Karpas-422 (cell line): ENCODE results near the gene SFTA2. TPM values are rescaled to one million over a fixed set of nuclear protein-coding genes. Genes with fewer than 3 reads are reported as not detected.
"Not testable (repeated sequence)": the region's sequence is repeated elsewhere in the genome, so short reads cannot be mapped to it uniquely, and the experiment has no call there.

Experiments used
- DNase-seq: peaks from one replicate; pipeline ENCODE4 v3.0.0-alpha.2; 2015
- H2AFZ ChIP-seq: fragments of 200-600 bp; sonication (generic); 2 replicates; pipeline ENCODE4 v1.6.1; 2014; ENCODE audit warnings: antibody characterized with exemption, low read length, mixed read lengths
- H3K27ac ChIP-seq: fragments of 200-600 bp; sonication (generic); 2 replicates; pipeline ENCODE4 v1.5.1; 2014; ENCODE audit warnings: mild to moderate bottlenecking, low read length, moderate library complexity
- H3K27me3 ChIP-seq: fragments of 200-600 bp; sonication (generic); 2 replicates; pipeline ENCODE4 v1.6.1; 2014; ENCODE audit warnings: low read length, mixed read lengths
- H3K36me3 ChIP-seq: fragments of 200-600 bp; sonication (generic); 2 replicates; pipeline ENCODE4 v1.6.1; 2014; ENCODE audit warnings: low read length, mixed read lengths; ENCODE audit not compliant: insufficient read depth
- H3K4me1 ChIP-seq: fragments of 200-600 bp; sonication (generic); 2 replicates; pipeline ENCODE4 v1.6.1; 2014; ENCODE audit warnings: mild to moderate bottlenecking, low read length, mixed read lengths
- H3K4me2 ChIP-seq: fragments of 200-600 bp; sonication (generic); 2 replicates; pipeline ENCODE4 v1.6.1; 2014; ENCODE audit warnings: low read length, low read depth, mild to moderate bottlenecking; ENCODE audit not compliant: poor library complexity, severe bottlenecking
- H3K4me3 ChIP-seq: fragments of 200-600 bp; sonication (generic); 2 replicates; pipeline ENCODE4 v1.5.1; 2014; ENCODE audit warnings: mild to moderate bottlenecking, antibody characterized with exemption, low read length, mixed read lengths
- H3K79me2 ChIP-seq: fragments of 200-600 bp; sonication (generic); 2 replicates; pipeline ENCODE4 v1.6.1; 2014; ENCODE audit warnings: mild to moderate bottlenecking, low read length, mixed read lengths
- H3K9ac ChIP-seq: fragments of 200-600 bp; sonication (generic); 2 replicates; pipeline ENCODE4 v1.6.0; 2014; ENCODE audit warnings: low read length
- H3K9me2 ChIP-seq: fragments of 200-600 bp; sonication (generic), shearing (Covaris generic); replicated peaks from 2 replicates; pipeline ENCODE4 v1.6.0; 2014; ENCODE audit warnings: mild to moderate bottlenecking, low read length, moderate library complexity; ENCODE audit not compliant: insufficient read depth
- H3K9me3 ChIP-seq: fragments of 300-700, 200-600 bp; sonication (generic); 2 replicates; pipeline ENCODE4 v1.6.1; 2014; ENCODE audit warnings: low read length, mixed read lengths
- H4K20me1 ChIP-seq: fragments of 200-600 bp; sonication (generic); 2 replicates; pipeline ENCODE4 v1.6.1; 2014; ENCODE audit warnings: mild to moderate bottlenecking, antibody characterized with exemption, low read length, low read depth; ENCODE audit not compliant: insufficient read depth
- total RNA-seq: library from RNA; depleted of rRNA; stranded (reverse); fragments of >200 nt; shearing (Covaris generic); gene quantifications from 2 replicates; pipeline ENCODE4 v1.2.3, GENCODE V29; 2014; ENCODE audit warnings: low replicate concordance

The SFTA2 gene
- total RNA-seq, 1 experiment from 2014 or later = not detected

DNA sequence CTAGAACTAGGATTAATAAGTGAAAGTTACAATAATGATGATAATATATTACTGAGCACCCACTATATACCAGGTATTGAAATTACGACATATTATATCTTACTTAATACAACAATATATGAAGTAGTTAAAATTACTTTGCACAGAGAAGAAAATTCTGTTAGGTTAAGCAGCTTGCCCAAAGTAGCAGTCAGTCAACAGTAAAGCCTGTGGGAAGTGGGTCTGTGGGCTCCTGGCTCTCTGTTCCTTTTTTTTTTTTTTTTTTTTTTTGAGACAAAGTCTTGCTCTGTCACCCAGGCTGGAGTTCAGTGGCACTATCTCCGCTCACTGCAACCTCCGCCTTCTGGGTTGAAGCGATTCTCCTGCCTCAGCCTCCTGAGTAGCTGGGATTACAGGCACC, 28.7 kb downstream of the SFTA2 start:
- Histone ChIP-seq H3K36me3 (no peaks in the 10 kb centered on the region), H3K9me3 (no peaks in the 10 kb centered on the region), H3K9ac (no peak overlapping the region), H3K27me3 (no peaks in the 10 kb centered on the region), H3K79me2 (peaks cover 2% of the 10 kb centered on the region), H3K4me2 (no peak overlapping the region), H3K4me3 (no peak overlapping the region), H3K4me1 (no peaks in the 10 kb centered on the region), H3K9me2 (no peaks in the 10 kb centered on the region), H4K20me1 (no peaks in the 10 kb centered on the region), H3K27ac (no peak overlapping the region), H2AFZ (no peak overlapping the region)
- no peak for DNase-seq

DNA sequence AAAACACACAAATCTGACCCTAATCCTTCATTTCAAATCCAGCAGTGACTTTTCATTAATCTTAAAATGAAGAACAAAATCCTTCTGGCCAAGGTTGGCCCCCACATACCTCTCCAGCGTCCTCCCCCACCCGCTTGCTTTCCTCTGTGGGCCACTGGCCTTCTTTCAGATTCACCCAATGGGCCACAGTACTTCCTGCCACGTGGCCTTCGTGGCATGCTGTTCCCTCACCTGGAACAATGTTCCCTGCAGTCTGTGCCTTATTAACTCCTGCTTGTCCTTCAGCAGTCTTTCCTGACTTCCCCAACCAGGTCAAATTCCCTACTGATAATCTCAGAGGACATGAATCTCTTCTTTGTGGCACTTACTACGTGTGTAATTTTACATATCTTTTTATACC, 29.3 kb downstream of the SFTA2 start:
- Histone ChIP-seq H2AFZ (no peak overlapping the region), H3K79me2 (no peaks in the 10 kb centered on the region), H3K27me3 (no peaks in the 10 kb centered on the region), H3K9me3 (no peaks in the 10 kb centered on the region), H3K4me2 (no peak overlapping the region), H3K9ac (no peak overlapping the region), H3K4me1 (no peaks in the 10 kb centered on the region), H3K27ac (no peak overlapping the region), H3K9me2 (no peaks in the 10 kb centered on the region), H4K20me1 (no peaks in the 10 kb centered on the region), H3K36me3 (no peaks in the 10 kb centered on the region), H3K4me3 (no peak overlapping the region)
- no peak for DNase-seq

DNA sequence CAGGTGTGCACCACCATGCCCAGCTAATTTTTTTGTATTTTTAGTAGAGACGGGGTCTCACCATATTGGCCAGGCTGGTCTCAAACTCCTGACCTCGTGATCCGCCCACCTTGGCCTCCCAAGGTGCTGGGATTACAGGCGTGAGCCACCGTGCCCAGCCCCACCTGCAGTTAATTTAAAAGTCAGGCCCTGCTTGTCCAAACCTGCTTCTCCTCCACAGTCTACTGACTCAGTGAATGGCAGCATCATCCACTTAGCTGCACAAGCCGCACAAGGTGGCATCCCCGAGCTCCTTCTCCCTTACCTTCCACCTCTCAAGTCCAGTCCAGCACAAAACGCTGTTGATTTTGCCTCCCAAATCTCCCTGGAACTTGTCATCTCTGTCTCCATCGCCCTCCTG, 29.8 kb downstream of the SFTA2 start:
- not testable (repeated sequence) for H3K9ac ChIP-seq, H4K20me1 ChIP-seq, DNase-seq, H3K36me3 ChIP-seq, H3K9me2 ChIP-seq, H2AFZ ChIP-seq, H3K79me2 ChIP-seq, H3K9me3 ChIP-seq, H3K4me3 ChIP-seq, H3K27me3 ChIP-seq, H3K27ac ChIP-seq, H3K4me2 ChIP-seq, H3K4me1 ChIP-seq

DNA sequence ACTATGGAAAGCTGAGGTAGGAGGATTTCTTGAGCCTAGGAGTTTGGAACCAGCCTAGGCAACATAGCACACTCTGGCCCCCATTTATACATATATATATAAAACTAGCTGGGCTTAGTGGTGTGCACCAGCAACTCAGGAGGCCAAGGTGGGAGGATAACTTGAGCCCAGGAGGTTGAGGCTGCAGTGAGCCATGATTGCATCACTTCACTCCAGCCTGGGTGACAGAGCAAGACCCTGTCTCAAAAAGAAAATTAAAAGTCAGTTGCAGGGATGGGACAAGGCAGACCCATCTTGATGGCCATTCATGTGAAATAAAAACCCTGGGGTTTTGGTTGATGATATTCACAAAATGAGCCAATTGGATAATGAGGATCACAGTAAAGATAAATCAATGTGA, 30.5 kb downstream of the SFTA2 start:
- no peak overlapping the region for H3K9ac ChIP-seq
- no peaks in the 10 kb centered on the region for H3K79me2 ChIP-seq
- H3K4me1 ChIP-seq = no peaks in the 10 kb centered on the region
- no peak overlapping the region for H3K4me3 ChIP-seq
- no peaks in the 10 kb centered on the region for H4K20me1 ChIP-seq
- H3K36me3 ChIP-seq = no peaks in the 10 kb centered on the region
- no peak for DNase-seq
- no peaks in the 10 kb centered on the region for H3K9me3 ChIP-seq
- H3K9me2 ChIP-seq = no peaks in the 10 kb centered on the region
- H3K27me3 ChIP-seq = no peaks in the 10 kb centered on the region
- no peak overlapping the region for H2AFZ ChIP-seq
- H3K27ac ChIP-seq = no peak overlapping the region
- H3K4me2 ChIP-seq = no peak overlapping the region

DNA sequence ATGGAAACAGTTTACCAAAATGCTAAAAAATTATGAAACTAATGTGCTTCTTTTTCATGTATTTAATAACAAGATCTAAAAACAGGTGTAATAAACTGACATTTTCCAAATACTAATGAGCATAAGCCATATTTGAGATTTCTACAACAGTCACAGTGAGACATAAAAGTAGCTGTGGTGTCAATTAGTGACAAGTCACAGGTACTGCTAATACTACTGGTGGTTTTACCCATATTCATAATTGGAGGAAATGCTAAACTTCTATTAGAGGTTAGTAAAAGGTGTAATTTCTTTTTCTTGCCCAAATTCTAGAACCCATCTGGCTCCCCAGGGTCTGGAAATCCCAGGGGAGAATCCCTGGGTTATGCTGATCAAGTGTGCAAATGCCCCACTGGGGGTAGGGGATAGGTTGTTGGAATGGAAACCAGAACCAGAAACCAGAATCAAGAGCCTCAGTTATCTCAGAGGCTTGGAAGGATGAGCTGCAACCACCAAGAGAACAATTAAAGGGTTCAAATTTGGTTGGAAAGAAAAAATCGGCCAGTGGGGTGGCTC, 31.0 kb downstream of the SFTA2 start:
- Histone ChIP-seq H3K36me3 (no peaks in the 10 kb centered on the region), H4K20me1 (no peaks in the 10 kb centered on the region), H3K4me3 (no peak overlapping the region), H3K27me3 (no peaks in the 10 kb centered on the region), H3K27ac (no peak overlapping the region), H3K9ac (no peak overlapping the region), H3K9me2 (no peaks in the 10 kb centered on the region), H3K4me1 (no peaks in the 10 kb centered on the region), H2AFZ (no peak overlapping the region), H3K4me2 (no peak overlapping the region), H3K79me2 (no peaks in the 10 kb centered on the region), H3K9me3 (no peaks in the 10 kb centered on the region)
- no peak for DNase-seq

DNA sequence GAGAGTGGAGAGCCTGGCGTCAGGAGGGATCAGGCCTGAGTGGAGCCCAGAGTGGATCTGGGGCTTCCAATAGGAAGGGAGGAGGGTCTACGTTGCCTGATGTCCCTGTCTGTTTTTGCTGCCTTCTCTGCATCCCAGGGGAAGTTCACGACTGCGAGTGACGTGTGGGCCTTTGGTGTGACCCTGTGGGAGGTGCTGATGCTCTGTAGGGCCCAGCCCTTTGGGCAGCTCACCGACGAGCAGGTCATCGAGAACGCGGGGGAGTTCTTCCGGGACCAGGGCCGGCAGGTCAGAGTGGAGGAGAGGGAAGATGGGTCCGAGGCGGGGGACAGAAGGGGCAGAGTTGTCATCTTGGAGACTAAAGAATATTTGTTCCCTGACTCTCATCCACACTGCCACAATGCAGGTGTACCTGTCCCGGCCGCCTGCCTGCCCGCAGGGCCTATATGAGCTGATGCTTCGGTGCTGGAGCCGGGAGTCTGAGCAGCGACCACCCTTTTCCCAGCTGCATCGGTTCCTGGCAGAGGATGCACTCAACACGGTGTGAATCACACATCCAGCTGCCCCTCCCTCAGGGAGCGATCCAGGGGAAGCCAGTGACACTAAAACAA, 33.1 kb downstream of the SFTA2 start:
- no peak overlapping the region for H3K4me3 ChIP-seq
- no peaks in the 10 kb centered on the region for H3K79me2 ChIP-seq
- no peaks in the 10 kb centered on the region for H4K20me1 ChIP-seq
- H3K4me2 ChIP-seq = no peak overlapping the region
- H3K4me1 ChIP-seq = no peaks in the 10 kb centered on the region
- no peaks in the 10 kb centered on the region for H3K27me3 ChIP-seq
- H3K9me3 ChIP-seq = no peaks in the 10 kb centered on the region
- no peak for DNase-seq
- no peak overlapping the region for H3K9ac ChIP-seq
- no peaks in the 10 kb centered on the region for H3K9me2 ChIP-seq
- no peaks in the 10 kb centered on the region for H3K36me3 ChIP-seq
- no peak overlapping the region for H2AFZ ChIP-seq
- H3K27ac ChIP-seq = no peak overlapping the region

DNA sequence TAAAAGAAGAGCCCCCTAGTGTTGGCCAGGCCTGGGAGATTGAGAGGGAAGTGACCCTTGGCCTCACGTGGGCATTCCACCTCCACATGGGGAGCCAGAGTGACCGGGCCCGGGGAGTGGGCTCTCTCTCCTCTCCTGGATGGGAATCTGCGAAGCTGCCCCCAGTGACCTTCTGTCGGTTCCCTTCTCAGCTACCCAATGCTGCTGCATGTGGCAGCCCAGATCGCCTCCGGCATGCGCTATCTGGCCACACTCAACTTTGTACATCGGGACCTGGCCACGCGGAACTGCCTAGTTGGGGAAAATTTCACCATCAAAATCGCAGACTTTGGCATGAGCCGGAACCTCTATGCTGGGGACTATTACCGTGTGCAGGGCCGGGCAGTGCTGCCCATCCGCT, 34.1 kb downstream of the SFTA2 start:
- Histone ChIP-seq H3K4me3 (no peak overlapping the region), H3K4me2 (no peak overlapping the region), H2AFZ (no peak overlapping the region), H3K79me2 (no peaks in the 10 kb centered on the region), H3K4me1 (no peaks in the 10 kb centered on the region), H3K9me2 (no peaks in the 10 kb centered on the region), H3K36me3 (no peaks in the 10 kb centered on the region), H3K9ac (no peak overlapping the region), H3K27me3 (no peaks in the 10 kb centered on the region), H4K20me1 (no peaks in the 10 kb centered on the region), H3K9me3 (no peaks in the 10 kb centered on the region), H3K27ac (no peak overlapping the region)
- no peak for DNase-seq

DNA sequence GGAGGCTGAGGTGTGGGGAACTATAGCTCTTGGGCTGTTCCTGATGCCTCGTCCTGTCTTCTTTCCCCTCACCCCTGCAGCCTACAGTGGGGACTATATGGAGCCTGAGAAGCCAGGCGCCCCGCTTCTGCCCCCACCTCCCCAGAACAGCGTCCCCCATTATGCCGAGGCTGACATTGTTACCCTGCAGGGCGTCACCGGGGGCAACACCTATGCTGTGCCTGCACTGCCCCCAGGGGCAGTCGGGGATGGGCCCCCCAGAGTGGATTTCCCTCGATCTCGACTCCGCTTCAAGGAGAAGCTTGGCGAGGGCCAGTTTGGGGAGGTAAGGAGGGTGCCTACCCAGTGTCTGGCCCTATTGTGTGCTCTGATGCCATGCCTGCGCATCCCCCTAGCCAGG, 35.4 kb downstream of the SFTA2 start:
- Histone ChIP-seq H3K4me3 (no peak overlapping the region), H3K9ac (no peak overlapping the region), H3K9me3 (no peaks in the 10 kb centered on the region), H4K20me1 (no peaks in the 10 kb centered on the region), H3K27me3 (no peaks in the 10 kb centered on the region), H2AFZ (no peak overlapping the region), H3K4me2 (no peak overlapping the region), H3K79me2 (no peaks in the 10 kb centered on the region), H3K9me2 (no peaks in the 10 kb centered on the region), H3K4me1 (no peaks in the 10 kb centered on the region), H3K27ac (no peak overlapping the region), H3K36me3 (no peaks in the 10 kb centered on the region)
- DNase-seq = no peak
